Heart right ventricle (tissue), 16 donors: ENCODE measurements around the gene RASGRP4. TPM values are rescaled to one million over a fixed set of nuclear protein-coding genes. Genes with fewer than 3 reads are reported as not detected.

Source experiments
- ATAC-seq, 8 donors: fragments of 200-7000 bp; cut with Tn5 transposase; one replicate each; pipeline ENCODE4 v1.9.1; 2020; ENCODE audit warnings: mild to moderate bottlenecking in 8 of 8, moderate library complexity in 8 of 8, moderate number of reproducible peaks in 1 of 8
- DNase-seq, 2 donors: peaks; one replicate each; pipeline ENCODE4 v3.0.0-alpha.2; 2020
- H3K27ac ChIP-seq, 10 donors: fragments of 200-600 bp; sonication (generic) in 2 of 10; one replicate each; pipeline versions ENCODE4 v1.5.0 to v1.8.0; 2020 to 2022; ENCODE audit warnings: mild to moderate bottlenecking in 3 of 10
- H3K27me3 ChIP-seq, 7 donors: fragments of 200-600 bp; one replicate each; pipeline ENCODE4 v1.8.0; 2021 to 2022; ENCODE audit warnings: mild to moderate bottlenecking in 2 of 7
- H3K36me3 ChIP-seq, 9 donors: fragments of 200-600 bp; sonication (generic) in 1 of 9; one replicate each; pipeline versions ENCODE4 v1.5.0 to v1.8.0; 2020 to 2022; ENCODE audit warnings: mild to moderate bottlenecking in 2 of 9
- H3K4me1 ChIP-seq, 9 donors: fragments of 200-600 bp; sonication (generic) in 1 of 9; one replicate each; pipeline versions ENCODE4 v1.5.0 to v1.8.0; 2020 to 2022; ENCODE audit warnings: mild to moderate bottlenecking in 4 of 9
- H3K4me3 ChIP-seq, 10 donors: fragments of 200-600 bp; sonication (generic) in 2 of 10; one replicate each; pipeline versions ENCODE4 v1.5.0 to v1.8.0; 2020 to 2022; ENCODE audit warnings: mild to moderate bottlenecking in 7 of 10, moderate library complexity in 2 of 10
- H3K9me3 ChIP-seq, 11 donors: fragments of 200-600 bp in 10 of 11; sonication (generic) in 2 of 11; one replicate each; pipeline versions ENCODE4 v1.5.0 to v1.8.0; 2013 to 2022; ENCODE audit warnings: mild to moderate bottlenecking in 2 of 11, control low read depth in 1 of 11, moderate library complexity in 1 of 11
- CTCF ChIP-seq, 9 donors: fragments of 200-600 bp; sonication (generic) in 2 of 9; IDR thresholded peaks; one replicate each; pipeline versions ENCODE4 v1.5.0 to v1.8.0; 2021 to 2022; ENCODE audit warnings: antibody characterized with exemption in 9 of 9, mild to moderate bottlenecking in 5 of 9, moderate library complexity in 1 of 9
- WGBS, 2 donors: extraction: QIAGEN DNeasy Blood & Tissue Kit; methylation state at CpG; one replicate each; pipeline ENCODE4 v1.1.7; 2013; ENCODE audit warnings: inconsistent platforms in 1 of 2; 5-methylcytosine and 5-hydroxymethylcytosine counted together
- intact Hi-C, 10 donors: fragments of 100-400 bp; cut with DNase I; formaldehyde crosslinking; loops; one replicate each; pipeline versions ENCODE4 v1.11.1 to v1.14.2; 2022
- polyA plus RNA-seq, 2 donors: library from polyadenylated mRNA; stranded (reverse); fragments of 200-250 nt; gene quantifications; one replicate each; pipeline ENCODE4 v1.2.3, GENCODE V29; 2013
- total RNA-seq, 10 donors: library from RNA; stranded (reverse); fragmentation: NEBNext Ultra II Directional in 3 of 10; extraction: Animal tissue kit (Norgen Biotek cat#: 25700) in 3 of 10; gene quantifications; one replicate each; pipeline versions ENCODE4 v1.2.1 to v1.2.4, GENCODE V29; 2021 to 2023
- donor health status: Arrhythmogenic right ventricular cardiomyopathy.
- donor health status: ischemic (EF 13 %, LVEDD 7.1; RV severe dilation, severe dysfunction).
- donor health status: healthy with polysubstance abuse.
- donor health status: DM: no; HTN: yes; CAD: no.
- donor health status: DM: no; HTN: no; CAD: no.
- donor health status: ischemic (EF 25% LVEDD 6.9; RV normal size, moderate dysfunction).
- donor health status: ischemic (EF 25% LVEDD 5.7; RV mildly dilated, moderate dysfunction).
- donor health status: healthy.
- donor health status: DM: yes; HTN: yes; CAD: no.
- donor health status: Ischemic cardiomyopathy.
- donor health status: ischemic (EF 35%, LVEDD 5.7; RV mildly dilated, moderate dysfunction).
- donor health status: nonischemic (EF 11% LVEDD 7.7; RV severe dilation, severe dysfunction).
- donor health status: DM: yes; HTN: yes; CAD: no.
- donor health status: PGD.
- donor health status: ischemic (EF 29% LVEDD 5.4; RV normal size, mild dysfunction).
- donor health status: nonischemic (EF 23%, LVEDD 6.1; RV moderate dilation, normal function).

Gene RASGRP4
- total and polyA plus RNA-seq, 12 donors: 0.42 to 3.5 (median 0.91) TPM

DNA sequence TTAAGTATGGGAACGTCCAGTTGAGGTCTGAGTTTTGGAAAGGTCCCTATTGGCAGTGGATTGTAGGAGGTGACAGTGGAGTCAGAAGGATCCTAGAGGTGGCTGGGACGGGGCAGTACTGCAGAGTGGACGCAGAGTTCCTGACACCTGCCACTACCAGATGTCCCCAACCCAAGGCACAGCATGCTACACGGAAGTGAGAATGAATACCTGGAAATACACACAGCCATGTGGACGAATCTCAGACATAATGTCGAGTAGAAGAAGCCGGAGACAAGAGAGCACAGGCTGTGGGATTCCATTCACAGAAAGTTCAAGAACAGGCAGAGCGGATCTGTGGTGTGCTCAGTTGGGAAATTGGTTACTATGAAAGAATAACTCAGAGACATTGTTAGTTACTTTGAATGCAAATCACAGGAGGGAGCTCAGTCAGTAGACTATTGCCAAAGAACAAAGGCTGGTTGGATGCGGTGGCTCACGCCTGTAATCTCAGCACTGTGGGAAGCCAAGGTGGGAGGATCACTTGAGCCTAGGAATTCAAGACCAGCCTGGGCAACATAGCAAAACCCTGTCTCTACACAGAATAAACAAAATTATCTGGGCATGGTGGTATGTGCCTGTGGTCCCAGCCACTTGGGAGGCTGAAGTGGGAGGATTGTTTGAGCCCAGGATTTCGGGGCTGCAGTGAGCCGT lies 44.9 kb upstream of the RASGRP4 start:
- TF ChIP-seq CTCF (IDR thresholded peaks at IDR 0.05): no peak
- Histone ChIP-seq H3K4me1 (no peaks in the 10 kb centered on the region), H3K27ac (no peak overlapping the region), H3K36me3 (no peaks in the 10 kb centered on the region), H3K4me3 (no peak overlapping the region), H3K27me3 (peaks cover 0 to 30% (median 10%) of the 10 kb centered on the region in 7 donors), H3K9me3 (peaks cover 0 to 3% (median 0%) of the 10 kb centered on the region in 11 donors)
- 61 to 75% methylated on average over 12 of the region's 12 CpGs for WGBS, 2 donors
- ATAC-seq (no peak), DNase-seq (no peak)
- intact Hi-C loops: no loop called here

DNA sequence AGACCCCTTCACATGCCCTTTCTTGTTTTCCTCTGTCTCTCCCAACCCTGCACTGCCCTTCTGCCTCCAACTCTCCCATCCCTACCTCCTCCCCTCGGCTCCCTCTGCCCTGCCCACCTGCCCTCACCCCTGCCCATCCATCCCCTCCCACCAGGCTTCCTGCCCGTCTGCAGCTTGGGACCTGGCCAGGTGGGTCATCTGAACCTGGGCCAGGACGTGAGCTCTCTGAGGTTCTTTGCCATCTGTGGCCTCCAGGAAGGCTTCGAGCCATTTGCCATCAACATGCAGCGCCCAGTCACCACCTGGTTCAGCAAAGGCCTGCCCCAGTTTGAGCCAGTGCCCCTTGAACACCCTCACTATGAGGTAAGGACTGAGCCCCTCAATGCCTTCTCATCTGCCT lies 43.1 kb upstream of the RASGRP4 start:
- Histone ChIP-seq H3K36me3 (no peaks in the 10 kb centered on the region), H3K9me3 (peaks cover 0 to 5% (median 0%) of the 10 kb centered on the region in 11 donors), H3K4me1 (no peaks in the 10 kb centered on the region), H3K27me3 (peaks cover 0 to 28% (median 8%) of the 10 kb centered on the region in 7 donors), H3K27ac (no peak overlapping the region), H3K4me3 (no peak overlapping the region)
- DNase-seq (no peak), ATAC-seq (no peak)
- intact Hi-C loops: no loop called here
- TF ChIP-seq CTCF (IDR thresholded peaks at IDR 0.05): no peak
- 60 to 64% methylated on average over 5 of the region's 5 CpGs for WGBS, 2 donors

DNA sequence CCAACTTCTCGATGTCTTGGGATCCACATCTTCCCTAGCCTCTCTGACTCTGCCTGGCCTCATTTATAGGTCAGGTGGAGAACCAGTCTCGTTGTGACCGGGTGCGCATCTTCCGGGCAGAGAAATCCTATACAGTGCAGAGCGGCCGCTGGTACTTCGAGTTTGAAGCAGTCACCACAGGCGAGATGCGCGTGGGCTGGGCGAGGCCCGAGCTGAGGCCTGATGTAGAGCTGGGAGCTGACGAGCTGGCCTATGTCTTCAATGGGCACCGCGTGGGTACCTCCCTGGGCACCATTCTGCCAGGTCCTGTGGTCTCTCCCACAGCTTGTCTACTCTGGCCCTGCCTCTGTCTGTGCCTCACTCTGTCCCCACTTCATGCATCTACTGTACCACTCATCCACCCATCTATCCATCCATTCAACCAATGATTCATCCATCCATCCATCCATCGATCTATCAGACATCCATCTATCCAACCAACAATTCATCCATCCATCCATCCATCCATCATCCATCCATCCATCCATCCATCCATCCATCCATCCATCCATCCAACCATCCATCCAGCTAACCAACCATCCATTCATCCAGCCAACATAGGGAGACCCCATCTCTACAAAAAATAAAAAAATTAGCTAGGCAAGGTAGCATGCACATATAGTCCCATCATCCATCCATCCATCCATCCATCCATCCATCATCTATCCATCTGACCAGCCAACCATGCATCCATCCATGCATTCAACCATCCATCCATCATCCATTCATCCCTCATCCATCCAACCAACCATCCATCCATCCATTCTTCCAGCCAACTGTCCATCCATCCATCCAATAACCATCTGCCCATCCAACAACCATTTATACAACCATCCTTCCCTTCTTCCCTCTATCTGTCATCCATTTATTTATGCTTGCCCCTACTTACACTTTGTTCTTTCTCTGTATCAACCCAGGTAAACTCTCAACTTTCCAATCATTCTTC lies 41.8 kb upstream of the RASGRP4 start:
- H3K36me3 ChIP-seq: no peaks in the 10 kb centered on the region
- DNase-seq (no peak), ATAC-seq (no peak)
- no peaks in the 10 kb centered on the region for H3K4me1 ChIP-seq
- intact Hi-C loops: no loop called here
- no peak for TF ChIP-seq CTCF (IDR thresholded peaks at IDR 0.05)
- peaks cover 0 to 35% (median 11%) of the 10 kb centered on the region in 7 donors for H3K27me3 ChIP-seq
- H3K4me3 ChIP-seq: no peak overlapping the region
- WGBS, 2 donors: 89 to 92% methylated on average over 17 of the region's 17 CpGs
- peaks cover 0 to 5% (median 0%) of the 10 kb centered on the region in 11 donors for H3K9me3 ChIP-seq
- H3K27ac ChIP-seq: no peak overlapping the region

DNA sequence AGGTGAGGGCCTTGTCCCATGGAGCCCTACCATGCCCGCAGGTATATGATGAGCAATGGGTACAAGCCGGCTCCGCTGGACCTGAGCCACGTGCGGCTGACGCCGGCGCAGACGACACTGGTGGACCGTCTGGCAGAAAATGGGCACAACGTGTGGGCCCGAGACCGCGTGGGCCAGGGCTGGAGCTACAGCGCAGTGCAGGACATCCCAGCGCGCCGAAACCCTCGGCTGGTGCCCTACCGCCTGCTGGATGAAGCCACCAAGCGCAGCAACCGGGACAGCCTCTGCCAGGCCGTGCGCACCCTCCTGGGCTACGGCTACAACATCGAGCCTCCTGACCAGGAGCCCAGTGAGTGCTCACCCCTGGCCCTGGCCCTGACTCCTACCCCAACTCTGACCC lies 40.0 kb upstream of the RASGRP4 start:
- Histone ChIP-seq H3K27ac (no peak overlapping the region), H3K27me3 (peaks cover 0 to 38% (median 14%) of the 10 kb centered on the region in 7 donors), H3K36me3 (no peaks in the 10 kb centered on the region), H3K4me1 (no peaks in the 10 kb centered on the region), H3K9me3 (peaks cover 0 to 5% (median 0%) of the 10 kb centered on the region in 11 donors), H3K4me3 (no peak overlapping the region)
- WGBS, 2 donors: 95 to 96% methylated on average over 26 of the region's 26 CpGs
- intact Hi-C loops: no loop called here
- TF ChIP-seq CTCF (IDR thresholded peaks at IDR 0.05): no peak
- DNase-seq (no peak), ATAC-seq (no peak)
